GM12878 (cell line): ENCODE measurements around the gene GSTCD.

ENCODE experiments used
- ASH2L ChIP-seq: fragments of 300-600, 200-600 bp; sonication (generic); IDR thresholded peaks from 2 replicates; pipeline ENCODE4 v1.6.1; 2017; ENCODE audit warnings: low read depth, mild to moderate bottlenecking, borderline replicate concordance
- RAD21 ChIP-seq: IDR thresholded peaks from 2 replicates; pipeline ENCODE4 v1.6.1; 2011; ENCODE audit warnings: mild to moderate bottlenecking, low read depth, low read length, moderate library complexity; ENCODE audit not compliant: insufficient read depth
- SRF ChIP-seq, 2 experiments: IDR thresholded peaks; 2 replicates each; pipeline ENCODE4 v1.6.1; 2011; ENCODE audit warnings: low read depth in 2 of 2, low read length in 2 of 2, mild to moderate bottlenecking in 1 of 2, moderate library complexity in 1 of 2

GRCh38 chr4:105837037-105837436 lies 128.5 kb downstream of the GSTCD start:
- no peak for TF ChIP-seq RAD21
- TF ChIP-seq ASH2L: no peak
- TF ChIP-seq SRF (IDR thresholded peaks at IDR 0.05; ENCODE audit: low read depth in 2 of 2, low read length in 2 of 2): no peak
